HCT116 (cell line): ENCODE data around the gene CCNJ. TPM values are rescaled to one million over a fixed set of nuclear protein-coding genes. Genes with fewer than 3 reads are reported as not detected.

Experiments used
- ATAC-seq: fragments of 200-7000 bp; cut with Tn5 transposase; 2 replicates; pipeline ENCODE4 v1.9.1; 2020; ENCODE audit warnings: mild to moderate bottlenecking, moderate library complexity
- BruUV-seq: library from RNA; stranded (reverse); fragments of 400-500 nt; replicated peaks from 2 replicates; lab custom pipeline; 2021; lab: Mats Ljungman, UMichigan
- CTCF ChIA-PET: fragments of 300-600 bp; sonication (Branson Sonifier 250); formaldehyde crosslinking; loops from one replicate; lab custom pipeline; 2021; ENCODE audit warnings: antibody characterized with exemption; lab: Charles Lee
- POLR2A ChIA-PET: fragments of 300-600, 350-600 bp; sonication (Branson Sonifier 250); formaldehyde crosslinking; loops from one replicate; lab custom pipeline; 2021; ENCODE audit warnings: antibody characterized with exemption; lab: Charles Lee
- RAD21 ChIA-PET, 2 experiments: fragments of 300-600 bp; sonication (Branson Sonifier 250); formaldehyde crosslinking; loops; one replicate each; lab custom pipeline; 2023; ENCODE audit warnings: low total read pairs in 2 of 2; ENCODE audit not compliant: uncharacterized antibody in 2 of 2, unreplicated experiment in 2 of 2, low non-redundant PET in 1 of 2; lab: Charles Lee
- DNase-seq: peaks from one replicate; pipeline ENCODE4 v3.0.0-alpha.2; 2010; ENCODE audit warnings: low read depth, low spot score
- H2AFZ ChIP-seq: fragments of 200-600 bp; shearing (Covaris generic), sonication (generic); 2 replicates; pipeline ENCODE4 v1.6.1; 2017; ENCODE audit warnings: low read depth, mixed run types, mixed read lengths, antibody characterized with exemption, low read length; ENCODE audit not compliant: poor library complexity, severe bottlenecking
- H3K27ac ChIP-seq: 2 replicates; pipeline ENCODE4 v1.5.1; 2012; ENCODE audit warnings: low read depth, low read length
- H3K27me3 ChIP-seq: fragments of 200-600 bp; sonication (generic); 2 replicates; pipeline ENCODE4 v1.6.1; 2016; ENCODE audit warnings: mixed run types, low read length, mixed read lengths; ENCODE audit not compliant: insufficient read depth
- H3K36me3 ChIP-seq, 2 experiments: fragments of 200-500 bp in 1 of 2; fragments of 200-600 bp in 1 of 2; sonication (Bioruptor generic) in 1 of 2; sonication (generic) in 1 of 2; 2 replicates each; pipeline versions ENCODE4 v1.5.1 to v1.6.1; 2014 to 2016; ENCODE audit warnings: low read length in 2 of 2, inconsistent platforms in 1 of 2, mixed read lengths in 1 of 2, mixed run types in 1 of 2; ENCODE audit not compliant: insufficient read depth in 2 of 2, control insufficient read depth in 1 of 2
- H3K4me1 ChIP-seq, 2 experiments: fragments of 200-600 bp in 1 of 2; sonication (generic) in 1 of 2; 2 replicates each; pipeline versions ENCODE4 v1.5.1 to v1.6.1; 2012 to 2017; ENCODE audit warnings: low read length in 2 of 2, inconsistent platforms in 1 of 2, mild to moderate bottlenecking in 1 of 2, mixed read lengths in 1 of 2, mixed run types in 1 of 2, moderate library complexity in 1 of 2; ENCODE audit not compliant: insufficient read depth in 2 of 2, control insufficient read depth in 1 of 2
- H3K4me2 ChIP-seq: fragments of 200-600 bp; sonication (generic); 2 replicates; pipeline ENCODE4 v1.6.1; 2017; ENCODE audit warnings: mixed run types, low read length, mixed read lengths
- H3K4me3 ChIP-seq, 2 experiments: fragments of 200-600 bp in 1 of 2; sonication (generic) in 1 of 2; replicated peaks in 1 of 2; 2 replicates each; pipeline ENCODE4 v1.5.1; 2011 to 2016; ENCODE audit warnings: low read length in 2 of 2, control low read depth in 1 of 2, low read depth in 1 of 2, mild to moderate bottlenecking in 1 of 2, mixed read lengths in 1 of 2, mixed run types in 1 of 2
- H3K79me2 ChIP-seq: fragments of 200-600 bp; sonication (generic); 2 replicates; pipeline ENCODE4 v1.6.1; 2017; ENCODE audit warnings: mild to moderate bottlenecking, mixed run types, low read length, moderate library complexity, mixed read lengths; ENCODE audit not compliant: insufficient read depth
- H3K9ac ChIP-seq: fragments of 200-600 bp; sonication (generic); 2 replicates; pipeline ENCODE4 v1.6.1; 2016; ENCODE audit warnings: low read length, mixed read lengths
- H3K9me2 ChIP-seq: fragments of 200-600 bp; sonication (generic), shearing (Covaris generic); 2 replicates; pipeline ENCODE4 v1.6.1; 2017; ENCODE audit warnings: mixed run types, mild to moderate bottlenecking, moderate library complexity; ENCODE audit not compliant: insufficient read depth
- H3K9me3 ChIP-seq, 2 experiments: fragments of 200-500 bp in 1 of 2; fragments of 200-600 bp in 1 of 2; sonication (Bioruptor generic) in 1 of 2; sonication (generic) in 1 of 2; 2 replicates each; pipeline ENCODE4 v1.6.1; 2014 to 2017; ENCODE audit warnings: low read length in 2 of 2, mixed read lengths in 2 of 2, inconsistent platforms in 1 of 2, low read depth in 1 of 2, mild to moderate bottlenecking in 1 of 2, mixed run types in 1 of 2, moderate library complexity in 1 of 2; ENCODE audit not compliant: control insufficient read depth in 1 of 2, insufficient read depth in 1 of 2
- H4K20me1 ChIP-seq: fragments of 200-600 bp; sonication (generic), shearing (Covaris generic); 2 replicates; pipeline ENCODE4 v1.6.1; 2017; ENCODE audit warnings: mixed run types, mild to moderate bottlenecking, moderate library complexity; ENCODE audit not compliant: insufficient read depth
- CBX3 ChIP-seq: IDR thresholded peaks from 2 replicates; pipeline ENCODE4 v1.6.1; 2012; ENCODE audit warnings: low read depth
- CEBPB ChIP-seq: IDR thresholded peaks from 2 replicates; pipeline ENCODE4 v1.6.1; 2012; ENCODE audit warnings: low read depth
- EGR1 ChIP-seq: IDR thresholded peaks from 2 replicates; pipeline ENCODE4 v1.6.1; 2012; ENCODE audit warnings: low read depth
- ELF1 ChIP-seq: IDR thresholded peaks from 2 replicates; pipeline ENCODE4 v1.6.1; 2012; ENCODE audit warnings: low read depth, borderline replicate concordance
- EZH2phosphoT487 ChIP-seq: fragments of 200-600 bp; IDR thresholded peaks from 2 replicates; pipeline ENCODE4 v1.6.1; 2018; ENCODE audit warnings: antibody characterized with exemption, borderline replicate concordance
- FOSL1 ChIP-seq: IDR thresholded peaks from 2 replicates; pipeline ENCODE4 v1.6.1; 2012; ENCODE audit warnings: low read depth
- JUND ChIP-seq: IDR thresholded peaks from 2 replicates; pipeline ENCODE4 v1.6.1; 2012
- POLR2A ChIP-seq: IDR thresholded peaks from 2 replicates; pipeline ENCODE4 v1.7.0; 2011; ENCODE audit warnings: borderline replicate concordance; ENCODE audit not compliant: insufficient read depth, insufficient read length; ENCODE audit errors: extremely low read depth
- POLR2AphosphoS5 ChIP-seq: IDR thresholded peaks from 2 replicates; pipeline ENCODE4 v1.6.1; 2011; ENCODE audit warnings: mild to moderate bottlenecking, low read depth, low read length, moderate library complexity
- SP1 ChIP-seq: IDR thresholded peaks from 2 replicates; pipeline ENCODE4 v1.6.1; 2012; ENCODE audit warnings: low read depth
- SRF ChIP-seq: IDR thresholded peaks from 2 replicates; pipeline ENCODE4 v1.6.1; 2012; ENCODE audit warnings: low read depth
- YY1 ChIP-seq: IDR thresholded peaks from 2 replicates; pipeline ENCODE4 v1.6.1; 2011; ENCODE audit warnings: low read length, low read depth, moderate library complexity, mild to moderate bottlenecking; ENCODE audit not compliant: insufficient replicate concordance; ENCODE audit errors: extremely low read depth
- ZFX ChIP-seq: fragments of 450-650 bp; IDR thresholded peaks from 2 replicates; pipeline ENCODE4 v1.6.1; 2017
- ZNF274 ChIP-seq: fragments of 200-500 bp; sonication (Bioruptor generic); IDR thresholded peaks from 2 replicates; pipeline ENCODE4 v1.6.1; 2014; ENCODE audit warnings: mild to moderate bottlenecking, low read depth, low read length, inconsistent platforms
- intact Hi-C: fragments of 100-400 bp; cut with micrococcal nuclease; formaldehyde crosslinking; loops from 2 replicates; pipeline ENCODE4 v1.10.0; 2022
- total RNA-seq: library from RNA; stranded (reverse); gene quantifications from one replicate; pipeline ENCODE4 v1.2.1, GENCODE V29; 2021; ENCODE audit not compliant: unreplicated experiment
- TF ChIP-seq, protein P1 (sequence below), 3 experiments: fragments of 200-600 bp in 1 of 3; sonication (generic) in 1 of 3; IDR thresholded peaks in 2 of 3; conservative IDR thresholded peaks in 1 of 3; 2 replicates each; pipeline ENCODE4 v1.5.1; 2012 to 2017; ENCODE audit warnings: low read depth in 2 of 3, low read length in 2 of 3, antibody characterized with exemption in 1 of 3, borderline replicate concordance in 1 of 3, control low read depth in 1 of 3, mild to moderate bottlenecking in 1 of 3, mixed read lengths in 1 of 3, mixed run types in 1 of 3, moderate library complexity in 1 of 3; ENCODE audit not compliant: insufficient read depth in 1 of 3
- TF ChIP-seq, protein P2 (sequence below): IDR thresholded peaks from 2 replicates; pipeline ENCODE4 v1.6.1; 2011; ENCODE audit warnings: mild to moderate bottlenecking, low read length, moderate library complexity; ENCODE audit not compliant: insufficient replicate concordance; ENCODE audit errors: extremely low read depth
- TF ChIP-seq, protein P3 (sequence below): IDR thresholded peaks from 2 replicates; pipeline ENCODE4 v1.6.1; 2012; ENCODE audit warnings: low read depth
- TF ChIP-seq, protein P4 (sequence below): IDR thresholded peaks from 2 replicates; pipeline ENCODE4 v1.6.1; 2012

CCNJ gene
- total RNA-seq, 1 experiment from 2014 or later, result 12.2 TPM

DNA sequence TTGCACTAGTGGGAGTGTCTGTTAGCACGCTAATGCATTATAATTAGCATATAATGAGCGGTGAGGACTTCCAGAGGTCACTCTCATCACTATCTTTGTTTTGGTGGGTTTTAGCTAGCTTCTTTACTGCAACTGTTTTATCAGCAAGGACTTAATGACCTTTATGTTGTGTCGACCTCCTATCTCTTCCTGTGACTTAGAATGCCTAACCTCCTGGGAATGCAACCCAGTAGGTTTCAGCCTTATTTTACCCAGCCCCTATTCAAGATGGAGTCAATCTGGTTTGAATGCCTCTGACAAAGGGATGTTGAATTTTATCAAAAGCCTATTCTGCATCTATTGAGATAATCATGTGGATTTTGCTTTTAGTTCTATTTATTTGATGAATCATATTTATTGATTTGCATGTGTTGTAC, 64.2 kb downstream of the CCNJ start:
- CTCF ChIA-PET, result no interaction called here
- H3K4me1 ChIP-seq, result no peaks in the 10 kb centered on the region
- H3K9me3 ChIP-seq, result no peaks in the 10 kb centered on the region
- no peak overlapping the region for H3K9ac ChIP-seq
- H4K20me1 ChIP-seq, result no peaks in the 10 kb centered on the region
- BruUV-seq, result no TSS peak
- POLR2A ChIA-PET, result no interaction called here
- DNase-seq (no peak), ATAC-seq (no peak)
- no peak overlapping the region for H3K4me3 ChIP-seq
- no peak overlapping the region for H2AFZ ChIP-seq
- TF ChIP-seq, protein P1, sequence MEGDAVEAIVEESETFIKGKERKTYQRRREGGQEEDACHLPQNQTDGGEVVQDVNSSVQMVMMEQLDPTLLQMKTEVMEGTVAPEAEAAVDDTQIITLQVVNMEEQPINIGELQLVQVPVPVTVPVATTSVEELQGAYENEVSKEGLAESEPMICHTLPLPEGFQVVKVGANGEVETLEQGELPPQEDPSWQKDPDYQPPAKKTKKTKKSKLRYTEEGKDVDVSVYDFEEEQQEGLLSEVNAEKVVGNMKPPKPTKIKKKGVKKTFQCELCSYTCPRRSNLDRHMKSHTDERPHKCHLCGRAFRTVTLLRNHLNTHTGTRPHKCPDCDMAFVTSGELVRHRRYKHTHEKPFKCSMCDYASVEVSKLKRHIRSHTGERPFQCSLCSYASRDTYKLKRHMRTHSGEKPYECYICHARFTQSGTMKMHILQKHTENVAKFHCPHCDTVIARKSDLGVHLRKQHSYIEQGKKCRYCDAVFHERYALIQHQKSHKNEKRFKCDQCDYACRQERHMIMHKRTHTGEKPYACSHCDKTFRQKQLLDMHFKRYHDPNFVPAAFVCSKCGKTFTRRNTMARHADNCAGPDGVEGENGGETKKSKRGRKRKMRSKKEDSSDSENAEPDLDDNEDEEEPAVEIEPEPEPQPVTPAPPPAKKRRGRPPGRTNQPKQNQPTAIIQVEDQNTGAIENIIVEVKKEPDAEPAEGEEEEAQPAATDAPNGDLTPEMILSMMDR (IDR thresholded peaks at IDR 0.05 in 2 of 3, conservative IDR thresholded peaks at IDR 0.05 in 1 of 3; ENCODE audit: borderline replicate concordance in 1 of 3, insufficient read depth in 1 of 3, low read depth in 2 of 3, low read length in 2 of 3), result no peak
- TF ChIP-seq, protein P2, sequence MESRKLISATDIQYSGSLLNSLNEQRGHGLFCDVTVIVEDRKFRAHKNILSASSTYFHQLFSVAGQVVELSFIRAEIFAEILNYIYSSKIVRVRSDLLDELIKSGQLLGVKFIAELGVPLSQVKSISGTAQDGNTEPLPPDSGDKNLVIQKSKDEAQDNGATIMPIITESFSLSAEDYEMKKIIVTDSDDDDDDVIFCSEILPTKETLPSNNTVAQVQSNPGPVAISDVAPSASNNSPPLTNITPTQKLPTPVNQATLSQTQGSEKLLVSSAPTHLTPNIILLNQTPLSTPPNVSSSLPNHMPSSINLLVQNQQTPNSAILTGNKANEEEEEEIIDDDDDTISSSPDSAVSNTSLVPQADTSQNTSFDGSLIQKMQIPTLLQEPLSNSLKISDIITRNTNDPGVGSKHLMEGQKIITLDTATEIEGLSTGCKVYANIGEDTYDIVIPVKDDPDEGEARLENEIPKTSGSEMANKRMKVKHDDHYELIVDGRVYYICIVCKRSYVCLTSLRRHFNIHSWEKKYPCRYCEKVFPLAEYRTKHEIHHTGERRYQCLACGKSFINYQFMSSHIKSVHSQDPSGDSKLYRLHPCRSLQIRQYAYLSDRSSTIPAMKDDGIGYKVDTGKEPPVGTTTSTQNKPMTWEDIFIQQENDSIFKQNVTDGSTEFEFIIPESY, result no peak
- TF ChIP-seq ELF1 (no peak), JUND (no peak), ZFX (no peak), POLR2A (no peak), CEBPB (no peak), EZH2phosphoT487 (no peak), POLR2AphosphoS5 (no peak), CBX3 (no peak), SRF (no peak), SP1 (no peak), FOSL1 (no peak), EGR1 (no peak), YY1 (no peak), ZNF274 (no peak)
- TF ChIP-seq, protein P3, sequence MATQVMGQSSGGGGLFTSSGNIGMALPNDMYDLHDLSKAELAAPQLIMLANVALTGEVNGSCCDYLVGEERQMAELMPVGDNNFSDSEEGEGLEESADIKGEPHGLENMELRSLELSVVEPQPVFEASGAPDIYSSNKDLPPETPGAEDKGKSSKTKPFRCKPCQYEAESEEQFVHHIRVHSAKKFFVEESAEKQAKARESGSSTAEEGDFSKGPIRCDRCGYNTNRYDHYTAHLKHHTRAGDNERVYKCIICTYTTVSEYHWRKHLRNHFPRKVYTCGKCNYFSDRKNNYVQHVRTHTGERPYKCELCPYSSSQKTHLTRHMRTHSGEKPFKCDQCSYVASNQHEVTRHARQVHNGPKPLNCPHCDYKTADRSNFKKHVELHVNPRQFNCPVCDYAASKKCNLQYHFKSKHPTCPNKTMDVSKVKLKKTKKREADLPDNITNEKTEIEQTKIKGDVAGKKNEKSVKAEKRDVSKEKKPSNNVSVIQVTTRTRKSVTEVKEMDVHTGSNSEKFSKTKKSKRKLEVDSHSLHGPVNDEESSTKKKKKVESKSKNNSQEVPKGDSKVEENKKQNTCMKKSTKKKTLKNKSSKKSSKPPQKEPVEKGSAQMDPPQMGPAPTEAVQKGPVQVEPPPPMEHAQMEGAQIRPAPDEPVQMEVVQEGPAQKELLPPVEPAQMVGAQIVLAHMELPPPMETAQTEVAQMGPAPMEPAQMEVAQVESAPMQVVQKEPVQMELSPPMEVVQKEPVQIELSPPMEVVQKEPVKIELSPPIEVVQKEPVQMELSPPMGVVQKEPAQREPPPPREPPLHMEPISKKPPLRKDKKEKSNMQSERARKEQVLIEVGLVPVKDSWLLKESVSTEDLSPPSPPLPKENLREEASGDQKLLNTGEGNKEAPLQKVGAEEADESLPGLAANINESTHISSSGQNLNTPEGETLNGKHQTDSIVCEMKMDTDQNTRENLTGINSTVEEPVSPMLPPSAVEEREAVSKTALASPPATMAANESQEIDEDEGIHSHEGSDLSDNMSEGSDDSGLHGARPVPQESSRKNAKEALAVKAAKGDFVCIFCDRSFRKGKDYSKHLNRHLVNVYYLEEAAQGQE, result no peak
- TF ChIP-seq, protein P4, sequence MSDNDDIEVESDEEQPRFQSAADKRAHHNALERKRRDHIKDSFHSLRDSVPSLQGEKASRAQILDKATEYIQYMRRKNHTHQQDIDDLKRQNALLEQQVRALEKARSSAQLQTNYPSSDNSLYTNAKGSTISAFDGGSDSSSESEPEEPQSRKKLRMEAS, result no peak
- RAD21 ChIA-PET, result no interaction called here
- 0 out of 2 replicates have a peak, but pooled peaks cover 4% of the 10 kb centered on the region for H3K27me3 ChIP-seq
- no peaks in the 10 kb centered on the region for H3K36me3 ChIP-seq
- H3K4me2 ChIP-seq, result no peak overlapping the region
- no peaks in the 10 kb centered on the region for H3K9me2 ChIP-seq
- intact Hi-C loops, result no loop called here
- H3K27ac ChIP-seq, result no peak overlapping the region
- no peaks in the 10 kb centered on the region for H3K79me2 ChIP-seq
